Measurements from ENCODE around the gene PRICKLE4.

GRCh38 chr6:41736800-41737555 is 43.6 kb upstream of the PRICKLE4 start:
- TF ChIP-seq, protein P1, sequence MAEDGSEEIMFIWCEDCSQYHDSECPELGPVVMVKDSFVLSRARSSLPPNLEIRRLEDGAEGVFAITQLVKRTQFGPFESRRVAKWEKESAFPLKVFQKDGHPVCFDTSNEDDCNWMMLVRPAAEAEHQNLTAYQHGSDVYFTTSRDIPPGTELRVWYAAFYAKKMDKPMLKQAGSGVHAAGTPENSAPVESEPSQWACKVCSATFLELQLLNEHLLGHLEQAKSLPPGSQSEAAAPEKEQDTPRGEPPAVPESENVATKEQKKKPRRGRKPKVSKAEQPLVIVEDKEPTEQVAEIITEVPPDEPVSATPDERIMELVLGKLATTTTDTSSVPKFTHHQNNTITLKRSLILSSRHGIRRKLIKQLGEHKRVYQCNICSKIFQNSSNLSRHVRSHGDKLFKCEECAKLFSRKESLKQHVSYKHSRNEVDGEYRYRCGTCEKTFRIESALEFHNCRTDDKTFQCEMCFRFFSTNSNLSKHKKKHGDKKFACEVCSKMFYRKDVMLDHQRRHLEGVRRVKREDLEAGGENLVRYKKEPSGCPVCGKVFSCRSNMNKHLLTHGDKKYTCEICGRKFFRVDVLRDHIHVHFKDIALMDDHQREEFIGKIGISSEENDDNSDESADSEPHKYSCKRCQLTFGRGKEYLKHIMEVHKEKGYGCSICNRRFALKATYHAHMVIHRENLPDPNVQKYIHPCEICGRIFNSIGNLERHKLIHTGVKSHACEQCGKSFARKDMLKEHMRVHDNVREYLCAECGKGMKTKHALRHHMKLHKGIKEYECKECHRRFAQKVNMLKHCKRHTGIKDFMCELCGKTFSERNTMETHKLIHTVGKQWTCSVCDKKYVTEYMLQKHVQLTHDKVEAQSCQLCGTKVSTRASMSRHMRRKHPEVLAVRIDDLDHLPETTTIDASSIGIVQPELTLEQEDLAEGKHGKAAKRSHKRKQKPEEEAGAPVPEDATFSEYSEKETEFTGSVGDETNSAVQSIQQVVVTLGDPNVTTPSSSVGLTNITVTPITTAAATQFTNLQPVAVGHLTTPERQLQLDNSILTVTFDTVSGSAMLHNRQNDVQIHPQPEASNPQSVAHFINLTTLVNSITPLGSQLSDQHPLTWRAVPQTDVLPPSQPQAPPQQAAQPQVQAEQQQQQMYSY (CRISPR knock-in tag; IDR thresholded peaks at IDR 0.05), result no peak
- TF ChIP-seq MAFF (IDR thresholded peaks at IDR 0.05; ENCODE audit: low read depth, low read length) (no peak), ELF4 (CRISPR knock-in tag; IDR thresholded peaks at IDR 0.05; ENCODE audit: borderline replicate concordance) (no peak), CTCF (CRISPR knock-in tag; IDR thresholded peaks at IDR 0.05) (no peak), ZNF33A (CRISPR knock-in tag; IDR thresholded peaks at IDR 0.05; ENCODE audit: borderline replicate concordance) (no peak), KDM6A (CRISPR knock-in tag; IDR thresholded peaks at IDR 0.05; ENCODE audit: low read depth) (no peak), POLR2A (IDR thresholded peaks at IDR 0.05; ENCODE audit: insufficient read depth in 1 of 2, low read depth in 2 of 2, low read length in 2 of 2) (no peak), NBN (conservative IDR thresholded peaks at IDR 0.05) (no peak), PATZ1 (CRISPR knock-in tag; IDR thresholded peaks at IDR 0.05) (no peak), PRPF4 (IDR thresholded peaks at IDR 0.05; ENCODE audit: low read depth, low read length, poor library complexity, severe bottlenecking) (no peak), ZBTB43 (CRISPR knock-in tag; conservative IDR thresholded peaks at IDR 0.05) (no peak), GATAD2A (CRISPR knock-in tag; IDR thresholded peaks at IDR 0.05) (no peak), U2AF2 (IDR thresholded peaks at IDR 0.05; ENCODE audit: low read depth, low read length) (no peak)

Data from HepG2 (cell line).